Measurements from ENCODE around the gene TOMM34.

DNA sequence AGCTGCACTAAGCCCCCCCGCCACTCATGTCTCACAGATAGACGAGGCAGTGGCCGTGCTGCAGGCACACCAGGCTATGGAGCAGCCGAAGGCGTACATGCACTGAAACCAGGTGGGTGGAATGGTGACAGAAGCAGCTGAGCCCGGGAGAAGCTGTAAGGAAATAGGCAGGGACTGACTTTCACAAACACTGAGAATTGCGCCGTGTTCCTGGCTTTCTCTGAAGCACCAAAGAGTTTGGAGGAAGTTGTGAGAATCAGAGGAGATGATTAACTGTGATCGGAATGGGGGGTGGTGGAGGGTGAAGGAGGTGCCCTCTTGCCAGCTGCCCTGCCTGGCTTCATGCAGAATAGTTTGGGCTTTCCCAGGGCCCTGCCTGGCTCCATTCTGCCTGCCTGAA is 21.6 kb downstream of the TOMM34 start:
- TF ChIP-seq, protein P1, sequence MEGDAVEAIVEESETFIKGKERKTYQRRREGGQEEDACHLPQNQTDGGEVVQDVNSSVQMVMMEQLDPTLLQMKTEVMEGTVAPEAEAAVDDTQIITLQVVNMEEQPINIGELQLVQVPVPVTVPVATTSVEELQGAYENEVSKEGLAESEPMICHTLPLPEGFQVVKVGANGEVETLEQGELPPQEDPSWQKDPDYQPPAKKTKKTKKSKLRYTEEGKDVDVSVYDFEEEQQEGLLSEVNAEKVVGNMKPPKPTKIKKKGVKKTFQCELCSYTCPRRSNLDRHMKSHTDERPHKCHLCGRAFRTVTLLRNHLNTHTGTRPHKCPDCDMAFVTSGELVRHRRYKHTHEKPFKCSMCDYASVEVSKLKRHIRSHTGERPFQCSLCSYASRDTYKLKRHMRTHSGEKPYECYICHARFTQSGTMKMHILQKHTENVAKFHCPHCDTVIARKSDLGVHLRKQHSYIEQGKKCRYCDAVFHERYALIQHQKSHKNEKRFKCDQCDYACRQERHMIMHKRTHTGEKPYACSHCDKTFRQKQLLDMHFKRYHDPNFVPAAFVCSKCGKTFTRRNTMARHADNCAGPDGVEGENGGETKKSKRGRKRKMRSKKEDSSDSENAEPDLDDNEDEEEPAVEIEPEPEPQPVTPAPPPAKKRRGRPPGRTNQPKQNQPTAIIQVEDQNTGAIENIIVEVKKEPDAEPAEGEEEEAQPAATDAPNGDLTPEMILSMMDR (IDR thresholded peaks at IDR 0.05), result no peak
- TF ChIP-seq POLR2A (IDR thresholded peaks at IDR 0.05) (no peak), POLR2AphosphoS5 (IDR thresholded peaks at IDR 0.05) (no peak)

All from prostate gland (tissue), 2 donors.